Measurements from ENCODE around the gene DUSP15.

- TF ChIP-seq, protein P1, sequence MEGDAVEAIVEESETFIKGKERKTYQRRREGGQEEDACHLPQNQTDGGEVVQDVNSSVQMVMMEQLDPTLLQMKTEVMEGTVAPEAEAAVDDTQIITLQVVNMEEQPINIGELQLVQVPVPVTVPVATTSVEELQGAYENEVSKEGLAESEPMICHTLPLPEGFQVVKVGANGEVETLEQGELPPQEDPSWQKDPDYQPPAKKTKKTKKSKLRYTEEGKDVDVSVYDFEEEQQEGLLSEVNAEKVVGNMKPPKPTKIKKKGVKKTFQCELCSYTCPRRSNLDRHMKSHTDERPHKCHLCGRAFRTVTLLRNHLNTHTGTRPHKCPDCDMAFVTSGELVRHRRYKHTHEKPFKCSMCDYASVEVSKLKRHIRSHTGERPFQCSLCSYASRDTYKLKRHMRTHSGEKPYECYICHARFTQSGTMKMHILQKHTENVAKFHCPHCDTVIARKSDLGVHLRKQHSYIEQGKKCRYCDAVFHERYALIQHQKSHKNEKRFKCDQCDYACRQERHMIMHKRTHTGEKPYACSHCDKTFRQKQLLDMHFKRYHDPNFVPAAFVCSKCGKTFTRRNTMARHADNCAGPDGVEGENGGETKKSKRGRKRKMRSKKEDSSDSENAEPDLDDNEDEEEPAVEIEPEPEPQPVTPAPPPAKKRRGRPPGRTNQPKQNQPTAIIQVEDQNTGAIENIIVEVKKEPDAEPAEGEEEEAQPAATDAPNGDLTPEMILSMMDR (IDR thresholded peaks at IDR 0.05), result no peak
- TF ChIP-seq POLR2A (IDR thresholded peaks at IDR 0.05), result no peak
Measured at GRCh38 chr20:31813611-31814010, 56.7 kb downstream of the DUSP15 start.
